ENCODE results near the gene FABP3.

Gene FABP3

DNA sequence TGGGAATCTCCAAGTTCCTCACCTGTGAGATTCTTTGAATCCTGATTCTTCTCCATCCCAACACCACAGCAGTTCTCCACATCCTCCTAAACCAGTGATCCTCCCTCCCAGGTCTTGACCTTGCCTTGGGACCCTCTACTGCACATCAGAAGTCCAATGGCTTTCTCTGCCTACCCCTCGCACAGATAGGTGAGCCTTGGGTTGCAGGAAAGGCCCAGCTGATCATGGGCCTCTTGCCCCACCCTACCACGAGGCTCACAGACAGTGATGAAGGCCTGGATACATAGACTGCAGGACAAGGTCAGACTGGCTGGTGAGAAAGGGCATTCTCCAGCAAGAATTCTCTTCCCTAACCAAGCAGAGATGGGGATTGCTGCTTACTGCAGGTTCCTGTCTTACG, 825 bp downstream of the FABP3 start:
- no peak for DNase-seq (ENCODE audit: low read depth in 2 of 2)

GRCh38 chr1:31371121-31371959, 1.5 kb downstream of the FABP3 start:
- DNase-seq (ENCODE audit: low read depth in 2 of 2) = no peak

- no peak for DNase-seq (ENCODE audit: low read depth in 2 of 2)
These were observed 2.3 kb downstream of the FABP3 start for GRCh38 chr1:31370565-31370964.

- DNase-seq (ENCODE audit: low read depth in 2 of 2) = no peak
These were observed 2.9 kb downstream of the FABP3 start for GRCh38 chr1:31370021-31370420.

DNA sequence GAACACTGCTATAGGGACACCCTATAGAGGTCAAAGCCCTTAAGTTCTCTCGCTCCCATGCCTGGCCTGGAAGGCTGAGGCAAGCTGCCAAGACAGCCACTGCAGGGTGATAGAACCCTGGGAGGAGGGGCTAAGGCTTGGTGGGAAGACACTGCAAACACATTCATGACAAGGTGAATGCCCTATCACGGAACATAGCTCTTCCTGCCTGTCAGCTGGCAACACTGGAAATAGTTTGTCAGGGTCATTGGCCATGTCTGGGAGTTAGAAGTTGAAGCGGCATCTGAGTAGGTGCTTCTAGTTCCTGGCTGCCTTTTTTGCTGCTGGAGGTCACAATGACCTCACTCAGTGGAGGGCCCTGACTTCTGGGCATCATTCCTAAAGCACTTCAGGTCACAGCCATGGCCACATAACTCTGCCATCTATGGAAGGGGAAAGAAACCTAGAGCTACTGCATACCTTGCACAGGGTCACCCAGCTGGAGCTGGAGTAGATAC, 4.2 kb downstream of the FABP3 start:
- DNase-seq (ENCODE audit: low read depth in 2 of 2) = no peak

DNA sequence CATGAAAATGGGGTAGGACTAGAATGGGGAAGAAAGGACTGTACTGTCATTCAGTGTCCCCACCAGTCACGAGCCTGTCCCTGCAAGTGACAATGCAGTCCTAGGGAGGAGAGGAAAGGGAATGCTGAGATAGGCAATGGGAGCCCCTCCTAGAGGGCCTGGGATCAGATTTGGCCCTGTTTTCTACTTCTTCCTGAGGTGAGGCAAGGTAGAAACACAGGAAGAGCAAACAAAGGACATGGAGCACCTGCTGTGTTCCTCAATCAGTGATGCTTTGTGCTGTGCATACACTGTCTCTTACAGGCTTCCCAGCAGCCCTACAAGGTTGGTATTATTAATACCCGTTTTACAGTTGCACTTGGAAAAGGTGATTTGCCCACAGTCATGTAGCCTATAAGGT, 6.1 kb downstream of the FABP3 start:
- no peak for DNase-seq (ENCODE audit: low read depth in 2 of 2)

GRCh38 chr1:31364561-31365250, 8.2 kb downstream of the FABP3 start:
- no peak for DNase-seq (ENCODE audit: low read depth in 2 of 2)

- no peak for DNase-seq (ENCODE audit: low read depth in 2 of 2)
These were observed 10.8 kb downstream of the FABP3 start for GRCh38 chr1:31362032-31362431.

- no peak for DNase-seq (ENCODE audit: low read depth in 2 of 2)
These were observed 11.3 kb downstream of the FABP3 start for GRCh38 chr1:31361607-31362006.

GRCh38 chr1:31356427-31356826, 16.4 kb downstream of the FABP3 start:
- no peak for DNase-seq (ENCODE audit: low read depth in 2 of 2)

DNA sequence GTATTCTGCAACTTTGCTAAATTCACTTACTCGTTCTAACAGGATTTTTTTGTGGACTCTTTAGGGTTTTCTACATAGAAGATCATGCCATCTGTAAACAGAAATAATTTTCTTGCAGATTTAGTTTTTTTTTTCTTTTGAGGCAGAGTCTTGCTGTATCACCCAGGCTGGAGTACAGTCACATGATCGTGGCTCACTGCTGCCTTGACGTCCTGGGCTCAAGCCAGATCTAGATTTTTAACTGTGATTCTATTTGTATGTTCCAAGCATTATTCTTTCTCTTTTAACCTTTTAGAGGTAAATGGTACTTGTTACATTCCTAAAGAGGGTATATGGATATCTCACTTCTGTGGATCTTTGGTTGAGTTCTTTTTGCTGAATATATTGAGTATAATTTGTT, 18.6 kb downstream of the FABP3 start:
- no peak for DNase-seq (ENCODE audit: low read depth in 2 of 2)

DNA sequence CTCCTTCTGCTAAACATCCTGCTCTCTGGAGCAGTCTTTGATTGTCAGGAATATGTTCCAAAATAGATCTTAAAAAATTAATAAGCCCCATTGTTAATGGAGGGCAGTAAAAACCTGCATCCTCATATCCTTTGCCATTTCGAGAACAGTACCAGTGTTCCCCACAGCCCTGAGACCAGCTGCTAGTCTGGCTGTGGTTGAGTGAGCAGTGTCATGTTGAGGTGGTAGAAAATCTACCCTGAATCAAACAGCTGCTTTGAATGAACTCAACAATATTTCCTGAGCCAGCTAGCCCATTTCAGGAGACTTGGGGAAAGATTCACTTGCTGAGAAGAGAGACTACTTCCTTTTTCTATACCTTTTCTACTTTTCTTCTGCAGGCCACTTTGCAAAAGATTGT, 24.4 kb downstream of the FABP3 start:
- no peak for DNase-seq (ENCODE audit: low read depth in 2 of 2)

- no peak for DNase-seq (ENCODE audit: low read depth in 2 of 2)
These were observed 26.1 kb downstream of the FABP3 start for GRCh38 chr1:31346785-31347184.

DNA sequence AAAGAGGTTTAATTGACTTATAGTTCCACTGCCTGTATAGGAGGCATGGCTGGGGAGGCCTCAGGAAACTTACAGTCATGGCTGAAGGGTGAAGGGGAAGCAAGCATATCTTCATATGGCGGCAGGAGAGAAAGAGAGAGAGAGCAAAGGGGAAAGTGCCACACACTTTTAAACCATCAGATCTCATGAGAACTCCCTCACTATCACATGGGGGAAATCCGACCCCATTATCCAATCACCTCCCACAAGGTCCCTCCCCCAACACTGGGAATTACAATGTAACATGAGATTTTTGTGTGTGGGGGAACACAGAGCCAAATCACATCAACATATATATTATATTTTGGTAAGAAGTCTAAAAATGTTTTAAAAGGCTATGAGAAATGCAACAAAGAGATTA, 27.2 kb downstream of the FABP3 start:
- DNase-seq (ENCODE audit: low read depth in 2 of 2) = no peak

GRCh38 chr1:31344503-31344902, 28.4 kb downstream of the FABP3 start:
- DNase-seq (ENCODE audit: low read depth in 2 of 2) = no peak

GRCh38 chr1:31336687-31337467, 36.0 kb downstream of the FABP3 start:
- no peak for DNase-seq (ENCODE audit: low read depth in 2 of 2)

GRCh38 chr1:31335007-31335406, 37.9 kb downstream of the FABP3 start:
- no peak for DNase-seq (ENCODE audit: low read depth in 2 of 2)

- no peak for DNase-seq (ENCODE audit: low read depth in 2 of 2)
These were observed 45.5 kb downstream of the FABP3 start for GRCh38 chr1:31327381-31327780.

GRCh38 chr1:31326461-31326860, 46.4 kb downstream of the FABP3 start:
- DNase-seq (ENCODE audit: low read depth in 2 of 2) = no peak

GRCh38 chr1:31324992-31325391, 47.9 kb downstream of the FABP3 start:
- no peak for DNase-seq (ENCODE audit: low read depth in 2 of 2)

DNA sequence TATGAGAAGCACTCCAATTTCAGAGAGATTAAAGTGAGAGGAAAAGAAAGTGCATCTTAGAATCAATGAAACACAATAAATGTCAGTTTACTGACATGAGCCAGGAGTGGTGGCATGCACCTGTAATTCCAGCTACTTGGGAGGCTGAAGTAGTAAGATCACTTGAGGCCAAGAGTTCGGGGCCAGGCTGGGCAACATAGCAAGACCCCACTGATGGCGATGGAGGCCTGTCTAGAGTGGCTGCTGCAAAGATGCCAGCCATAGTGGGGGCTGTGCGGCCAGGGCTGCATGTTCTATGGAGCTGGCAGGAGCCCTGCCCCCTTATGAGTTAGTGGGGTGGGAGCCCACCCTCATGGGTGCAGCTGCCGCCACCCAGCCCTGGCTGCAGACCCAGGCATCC, 48.8 kb downstream of the FABP3 start:
- DNase-seq (ENCODE audit: low read depth in 2 of 2) = no peak

- no peak for DNase-seq (ENCODE audit: low read depth in 2 of 2)
These were observed 54.7 kb downstream of the FABP3 start for GRCh38 chr1:31318146-31318545.

Data from stimulated activated CD4-positive, alpha-beta T cell treated with anti-CD3 and anti-CD28 coated beads, Interleukin-1b, Interleukin-23, amount 100 ng/mL, for 4 hours (primary cell).